ENCODE measurements around the gene ACSM2B.
"Not testable (repeated sequence)": the region's sequence is repeated elsewhere in the genome, so short reads cannot be mapped to it uniquely, and the experiment has no call there.

Gene ACSM2B

DNA sequence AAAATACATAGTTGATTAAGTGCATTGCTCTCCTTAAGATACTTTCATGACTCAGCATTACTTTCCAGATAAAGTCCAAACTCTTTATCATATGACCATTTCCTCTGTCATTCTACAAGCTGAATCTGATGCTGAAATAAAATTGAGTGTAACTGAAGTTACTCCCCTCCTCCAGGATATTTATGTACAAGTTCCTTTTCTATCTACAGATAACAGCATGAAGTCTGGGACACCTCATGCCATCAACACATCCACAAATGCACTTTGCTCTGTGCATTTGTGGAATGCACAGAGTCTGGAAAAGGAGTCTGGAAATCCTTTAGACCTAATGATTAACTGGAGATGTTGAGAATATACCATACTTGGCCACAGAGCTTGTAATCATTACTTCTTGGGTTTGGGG lies 60.5 kb downstream of the ACSM2B start:
- no peak for DNase-seq (ENCODE audit: extremely low spot score)
- CTCF ChIA-PET, result no interaction called here
- POLR2A ChIA-PET, result no interaction called here
- TF ChIP-seq HDGF (IDR thresholded peaks at IDR 0.05; ENCODE audit: borderline replicate concordance), result no peak
- no peak for TF ChIP-seq ZNF384 (IDR thresholded peaks at IDR 0.05)
- no peak for TF ChIP-seq LEF1 (IDR thresholded peaks at IDR 0.05; ENCODE audit: borderline replicate concordance)
- no peak for TF ChIP-seq ELF4 (IDR thresholded peaks at IDR 0.05)
- TF ChIP-seq, protein P1, sequence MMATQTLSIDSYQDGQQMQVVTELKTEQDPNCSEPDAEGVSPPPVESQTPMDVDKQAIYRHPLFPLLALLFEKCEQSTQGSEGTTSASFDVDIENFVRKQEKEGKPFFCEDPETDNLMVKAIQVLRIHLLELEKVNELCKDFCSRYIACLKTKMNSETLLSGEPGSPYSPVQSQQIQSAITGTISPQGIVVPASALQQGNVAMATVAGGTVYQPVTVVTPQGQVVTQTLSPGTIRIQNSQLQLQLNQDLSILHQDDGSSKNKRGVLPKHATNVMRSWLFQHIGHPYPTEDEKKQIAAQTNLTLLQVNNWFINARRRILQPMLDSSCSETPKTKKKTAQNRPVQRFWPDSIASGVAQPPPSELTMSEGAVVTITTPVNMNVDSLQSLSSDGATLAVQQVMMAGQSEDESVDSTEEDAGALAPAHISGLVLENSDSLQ (IDR thresholded peaks at IDR 0.05), result no peak
- TF ChIP-seq NFRKB (IDR thresholded peaks at IDR 0.05), result no peak
- no peak for TF ChIP-seq FOXM1 (IDR thresholded peaks at IDR 0.05; ENCODE audit: borderline replicate concordance)
- TF ChIP-seq ARNT (IDR thresholded peaks at IDR 0.05), result no peak
- TF ChIP-seq SP1 (IDR thresholded peaks at IDR 0.05), result no peak
- no peak for TF ChIP-seq TARDBP (IDR thresholded peaks at IDR 0.05)
- no peak for TF ChIP-seq SUZ12 (IDR thresholded peaks at IDR 0.05)
- no peak for TF ChIP-seq BHLHE40 (IDR thresholded peaks at IDR 0.05; ENCODE audit: borderline replicate concordance)
- no peak for TF ChIP-seq L3MBTL2 (conservative IDR thresholded peaks at IDR 0.05)
- no peak for TF ChIP-seq FOXK2 (IDR thresholded peaks at IDR 0.05)
- no peak for TF ChIP-seq FOXA1 (IDR thresholded peaks at IDR 0.05)
- no peak for TF ChIP-seq CTBP1 (IDR thresholded peaks at IDR 0.05; ENCODE audit: borderline replicate concordance)

DNA sequence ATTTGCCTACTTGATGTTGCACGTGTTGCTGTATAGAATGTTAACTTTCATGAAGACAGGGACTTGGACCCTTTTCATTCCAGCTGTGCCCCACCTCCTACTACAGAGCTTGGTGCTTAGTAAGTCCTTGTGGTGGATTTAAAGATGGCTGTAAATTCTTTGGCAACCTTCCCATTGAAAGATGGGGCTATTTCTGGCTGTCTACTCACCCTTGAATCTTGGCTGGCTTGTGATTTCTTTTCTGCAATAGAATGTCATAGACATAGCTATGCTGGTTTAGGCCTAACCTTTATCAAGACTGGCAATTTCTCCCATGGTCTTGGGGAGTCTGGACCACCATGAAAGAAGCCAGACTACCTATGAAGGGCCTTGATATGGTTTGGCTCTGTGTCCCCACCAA lies 65.8 kb downstream of the ACSM2B start:
- no peak for DNase-seq (ENCODE audit: extremely low spot score)

GRCh38 chr16:20507280-20507679 lies 68.9 kb downstream of the ACSM2B start:
- DNase-seq (ENCODE audit: extremely low spot score), result no peak
- POLR2A ChIA-PET, result no interaction called here
- CTCF ChIA-PET, result no interaction called here
- TF ChIP-seq, protein P1 (IDR thresholded peaks at IDR 0.05), result no peak
- TF ChIP-seq BHLHE40 (IDR thresholded peaks at IDR 0.05; ENCODE audit: borderline replicate concordance) (no peak), FOXK2 (IDR thresholded peaks at IDR 0.05) (no peak), FOXA1 (IDR thresholded peaks at IDR 0.05) (no peak), L3MBTL2 (conservative IDR thresholded peaks at IDR 0.05) (no peak), ARNT (IDR thresholded peaks at IDR 0.05) (no peak), SP1 (IDR thresholded peaks at IDR 0.05) (no peak), SUZ12 (IDR thresholded peaks at IDR 0.05) (no peak), LEF1 (IDR thresholded peaks at IDR 0.05; ENCODE audit: borderline replicate concordance) (no peak), ZNF384 (IDR thresholded peaks at IDR 0.05) (no peak), FOXM1 (IDR thresholded peaks at IDR 0.05; ENCODE audit: borderline replicate concordance) (no peak), NFRKB (IDR thresholded peaks at IDR 0.05) (no peak), HDGF (IDR thresholded peaks at IDR 0.05; ENCODE audit: borderline replicate concordance) (no peak), CTBP1 (IDR thresholded peaks at IDR 0.05; ENCODE audit: borderline replicate concordance) (no peak), ELF4 (IDR thresholded peaks at IDR 0.05) (no peak)

More for the DNA sequence above, 65.8 kb downstream of the ACSM2B start:
- POLR2A ChIA-PET, result no interaction called here
- CTCF ChIA-PET, result no interaction called here
- TF ChIP-seq FOXK2 (IDR thresholded peaks at IDR 0.05) (no peak), ELF4 (IDR thresholded peaks at IDR 0.05) (no peak), L3MBTL2 (conservative IDR thresholded peaks at IDR 0.05) (no peak), SP1 (IDR thresholded peaks at IDR 0.05) (no peak), BHLHE40 (IDR thresholded peaks at IDR 0.05; ENCODE audit: borderline replicate concordance) (no peak), ARNT (IDR thresholded peaks at IDR 0.05) (no peak), TARDBP (IDR thresholded peaks at IDR 0.05) (no peak), NFRKB (IDR thresholded peaks at IDR 0.05) (no peak)
- TF ChIP-seq, protein P1 (IDR thresholded peaks at IDR 0.05), result no peak

DNA sequence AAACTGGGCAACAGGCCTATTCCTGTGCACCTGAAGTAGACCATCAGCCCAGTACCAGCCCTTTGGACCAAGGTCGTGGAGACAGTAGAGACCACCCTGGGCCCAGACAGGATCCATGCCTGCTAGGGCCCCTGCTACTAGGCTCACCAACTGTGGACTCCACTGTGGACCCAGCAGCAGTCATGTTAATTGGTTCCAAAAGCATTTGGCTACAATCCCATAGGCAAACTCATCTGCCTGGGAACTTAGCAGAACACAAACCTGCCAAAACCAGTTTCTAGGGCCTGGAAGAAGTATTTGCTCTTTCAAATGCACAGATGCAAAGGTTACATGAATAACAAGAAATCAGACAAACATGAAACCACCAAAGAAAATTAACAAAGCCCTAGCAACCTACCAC lies 71.7 kb downstream of the ACSM2B start:
- ChIA-PET CTCF (no interaction called here), POLR2A (no interaction called here)
- no peak for DNase-seq (ENCODE audit: extremely low spot score)
- no peak for TF ChIP-seq FOXK2 (IDR thresholded peaks at IDR 0.05)
- no peak for TF ChIP-seq L3MBTL2 (conservative IDR thresholded peaks at IDR 0.05)
- TF ChIP-seq NFRKB (IDR thresholded peaks at IDR 0.05), result no peak
- TF ChIP-seq LEF1 (IDR thresholded peaks at IDR 0.05; ENCODE audit: borderline replicate concordance), result no peak
- no peak for TF ChIP-seq CTBP1 (IDR thresholded peaks at IDR 0.05; ENCODE audit: borderline replicate concordance)
- no peak for TF ChIP-seq ARNT (IDR thresholded peaks at IDR 0.05)
- TF ChIP-seq, protein P1 (IDR thresholded peaks at IDR 0.05), result no peak
- no peak for TF ChIP-seq FOXM1 (IDR thresholded peaks at IDR 0.05; ENCODE audit: borderline replicate concordance)
- no peak for TF ChIP-seq TARDBP (IDR thresholded peaks at IDR 0.05)
- TF ChIP-seq ELF4 (IDR thresholded peaks at IDR 0.05), result no peak
- TF ChIP-seq FOXA1 (IDR thresholded peaks at IDR 0.05), result no peak
- TF ChIP-seq HDGF (IDR thresholded peaks at IDR 0.05; ENCODE audit: borderline replicate concordance), result no peak
- TF ChIP-seq ZNF384 (IDR thresholded peaks at IDR 0.05), result no peak
- TF ChIP-seq BHLHE40 (IDR thresholded peaks at IDR 0.05; ENCODE audit: borderline replicate concordance), result no peak
- no peak for TF ChIP-seq SP1 (IDR thresholded peaks at IDR 0.05)
- TF ChIP-seq SUZ12 (IDR thresholded peaks at IDR 0.05), result no peak

DNA sequence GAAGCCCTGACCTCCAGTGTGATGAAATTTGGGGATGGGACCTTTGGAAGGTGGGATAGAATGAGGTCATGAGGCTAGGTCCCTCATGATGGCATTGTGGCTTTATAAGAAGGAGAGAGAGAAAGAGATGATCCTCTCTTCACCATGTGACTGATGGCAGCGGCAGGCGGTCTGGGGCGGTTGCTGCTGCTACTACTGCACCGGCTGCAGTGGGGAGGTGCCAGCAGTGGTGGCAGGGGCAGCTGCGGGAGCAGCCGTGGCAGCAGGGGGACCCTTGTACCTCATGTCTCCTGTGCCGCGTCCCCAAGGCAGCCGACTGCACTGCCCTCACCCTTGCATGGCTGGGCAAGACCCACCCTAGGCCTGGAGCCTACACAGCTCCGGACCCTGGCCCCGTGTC lies 84.7 kb downstream of the ACSM2B start:
- CTCF ChIA-PET; POLR2A ChIA-PET; DNase-seq (ENCODE audit: extremely low spot score): not testable (repeated sequence)

GRCh38 chr16:20490994-20491393 lies 85.2 kb downstream of the ACSM2B start:
- CTCF ChIA-PET, POLR2A ChIA-PET: not testable (repeated sequence)

More at GRCh38 chr16:20490994-20491393, 85.2 kb downstream of the ACSM2B start:
- DNase-seq (ENCODE audit: extremely low spot score), result not testable (repeated sequence)
